NOMO-1 treated with dmso at 0.1 percent for 144 hours (cell line): ENCODE data around the gene ZFY.
"Not testable (repeated sequence)": the region's sequence is repeated elsewhere in the genome, so short reads cannot be mapped to it uniquely, and the experiment has no call there.

Source experiments
- DNase-seq: peaks from one replicate; lab custom pipeline; 2025; ENCODE audit not compliant: unreplicated experiment; lab: John Stamatoyannopoulos, UW

Gene ZFY

DNA sequence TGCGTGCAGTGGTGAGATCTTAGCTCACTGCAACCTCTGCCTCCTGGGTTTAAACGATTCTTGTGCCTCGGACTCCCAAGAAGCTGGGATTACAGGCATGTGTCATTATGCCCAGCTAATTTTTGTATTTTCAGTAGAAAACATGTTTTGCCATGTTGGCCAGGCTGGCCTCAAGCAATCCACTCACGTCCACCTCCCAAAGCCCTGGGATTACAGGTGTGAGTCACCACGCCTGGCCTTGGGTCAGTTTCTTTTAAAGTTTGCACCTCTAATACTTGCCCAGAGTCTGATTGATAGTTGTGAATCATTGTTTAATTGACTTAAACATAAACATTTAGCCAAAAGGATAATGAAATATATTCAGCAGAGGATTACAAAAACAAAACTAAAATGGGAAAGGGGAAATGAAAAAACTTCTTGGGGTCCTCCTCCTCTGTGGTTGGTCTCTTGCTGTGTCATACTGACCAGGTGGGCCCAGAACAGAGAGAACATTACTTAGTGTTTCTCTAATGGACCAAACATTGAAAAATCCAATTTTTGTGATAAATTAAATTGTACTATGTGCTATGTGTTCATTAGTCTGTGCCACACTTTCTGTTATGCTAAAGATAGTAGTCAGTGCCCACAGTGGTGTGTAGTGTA, 38.0 kb downstream of the ZFY start:
- no peak for DNase-seq

DNA sequence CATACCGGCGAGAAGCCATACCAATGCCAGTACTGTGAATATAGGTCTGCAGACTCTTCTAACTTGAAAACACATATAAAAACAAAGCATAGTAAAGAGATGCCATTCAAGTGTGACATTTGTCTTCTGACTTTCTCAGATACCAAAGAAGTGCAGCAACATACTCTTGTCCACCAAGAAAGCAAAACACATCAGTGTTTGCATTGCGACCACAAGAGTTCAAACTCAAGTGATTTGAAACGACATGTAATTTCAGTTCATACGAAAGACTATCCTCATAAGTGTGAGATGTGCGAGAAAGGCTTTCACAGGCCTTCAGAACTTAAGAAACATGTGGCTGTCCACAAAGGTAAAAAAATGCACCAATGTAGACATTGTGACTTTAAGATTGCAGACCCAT, 44.1 kb downstream of the ZFY start:
- no peak for DNase-seq

DNA sequence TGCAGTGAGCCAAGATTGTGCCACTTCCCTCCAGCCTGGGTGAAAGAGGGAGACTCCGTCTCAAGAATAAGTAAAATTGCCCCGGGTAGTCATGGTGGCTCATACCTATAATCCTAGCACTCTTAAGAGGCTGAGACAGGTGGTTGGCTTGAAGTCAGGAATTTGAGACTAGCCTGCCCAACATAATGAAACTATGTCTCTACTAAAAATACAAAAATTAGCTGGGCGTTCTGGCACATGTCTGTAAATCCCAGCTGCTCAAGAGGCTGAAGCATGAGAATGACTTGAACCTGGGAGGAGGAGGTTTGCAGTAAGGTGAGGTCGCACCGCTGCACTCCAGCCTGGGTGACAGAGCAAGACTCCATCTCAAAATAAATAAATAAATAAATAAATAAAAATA, 49.3 kb downstream of the ZFY start:
- no peak for DNase-seq

DNA sequence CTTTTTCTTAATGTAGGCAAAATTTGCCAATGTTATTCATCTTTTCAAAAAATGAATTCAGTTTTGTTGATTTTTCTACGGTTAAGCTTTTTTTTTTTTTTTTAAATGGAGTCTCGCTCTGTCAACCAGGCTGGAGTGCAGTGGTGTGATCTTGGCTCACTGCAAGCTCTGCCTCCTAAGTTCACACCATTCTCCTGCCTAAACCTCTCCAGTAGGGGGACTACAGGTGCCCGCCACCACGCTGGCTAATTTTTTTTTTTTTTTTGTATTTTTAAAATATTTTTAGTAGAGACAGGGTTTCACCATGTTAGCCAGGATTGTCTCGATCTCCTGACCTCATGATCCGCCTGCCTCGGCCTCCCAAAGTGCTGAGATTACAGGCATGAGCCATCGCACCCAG, 52.0 kb downstream of the ZFY start:
- not testable (repeated sequence) for DNase-seq

DNA sequence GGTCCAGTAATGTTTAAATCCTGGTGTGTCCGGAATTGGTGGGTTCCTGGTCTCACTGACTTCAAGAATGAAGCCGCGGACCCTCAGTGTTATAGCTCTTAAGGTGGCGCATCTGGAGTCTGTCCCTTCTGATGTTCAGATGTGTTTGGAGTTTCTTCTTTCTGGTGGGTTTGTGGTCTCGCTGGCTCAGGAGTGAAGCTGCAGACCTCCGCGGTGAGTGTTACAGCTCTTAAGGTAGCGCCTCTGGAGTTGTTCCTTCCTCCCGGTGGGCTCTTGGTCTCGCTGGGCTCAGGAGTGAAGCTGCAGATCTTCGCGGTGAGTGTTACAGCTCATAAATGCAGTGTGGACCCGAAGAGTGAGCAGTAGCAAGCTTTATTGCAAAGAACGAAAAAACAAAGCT, 62.2 kb downstream of the ZFY start:
- DNase-seq, result not testable (repeated sequence)

DNA sequence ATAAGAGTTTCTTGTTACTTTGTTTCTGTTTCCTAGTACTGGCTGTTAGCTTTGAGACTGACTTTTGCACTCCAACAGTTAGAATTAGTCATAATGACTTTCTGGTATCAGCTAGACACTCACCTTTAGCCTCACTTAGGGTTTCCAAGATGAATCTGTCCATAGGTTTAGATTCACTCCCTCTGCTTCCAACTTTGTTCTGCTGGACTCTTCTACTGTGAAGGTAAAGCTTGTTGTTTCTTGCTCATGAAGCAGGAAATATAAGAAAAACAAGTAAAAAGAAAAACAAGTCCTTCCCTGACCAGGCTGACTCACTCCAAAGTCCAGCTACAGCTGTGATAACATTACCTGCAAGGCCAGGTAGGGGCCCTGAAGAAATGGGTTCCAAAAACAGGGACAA, 67.0 kb downstream of the ZFY start:
- no peak for DNase-seq

DNA sequence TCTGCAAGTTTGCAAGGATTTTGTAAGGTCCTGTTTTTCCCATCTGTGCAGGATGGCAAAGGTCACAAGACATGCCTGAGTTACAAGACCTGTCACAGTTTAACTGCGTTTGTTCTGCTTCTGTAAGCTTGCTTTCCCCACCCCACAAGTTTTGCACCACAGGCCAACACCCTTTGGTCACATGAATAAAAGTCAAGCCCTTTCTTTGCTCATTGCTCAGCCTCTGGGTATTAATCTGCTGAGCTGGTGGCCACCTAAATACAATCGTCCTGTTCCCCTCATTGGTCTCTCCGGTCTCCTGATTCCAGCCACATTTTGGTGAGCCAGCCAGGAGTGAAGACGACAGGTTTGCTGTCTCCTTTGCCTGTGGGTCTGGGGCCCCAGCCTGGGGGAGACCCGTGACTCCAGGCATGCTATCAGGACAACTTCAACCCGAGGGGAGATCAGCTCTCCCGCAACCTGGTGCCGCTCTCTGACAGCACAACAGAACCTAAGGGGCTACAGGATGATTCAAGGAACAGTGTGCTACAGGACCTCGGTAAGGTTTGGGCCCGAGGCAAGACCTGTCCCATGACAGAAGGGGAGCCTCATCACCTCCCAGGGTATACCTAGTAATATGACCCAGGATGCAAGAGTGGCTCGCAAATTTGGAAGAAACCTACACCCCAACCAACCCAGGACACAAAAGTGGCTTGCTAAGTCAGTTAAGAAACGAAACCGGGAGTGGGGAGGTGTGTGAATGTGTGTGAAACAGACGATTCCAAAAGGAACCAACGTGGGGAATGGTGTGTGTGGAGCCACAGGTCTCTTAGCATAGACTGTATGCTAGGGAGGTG, 67.7 kb downstream of the ZFY start:
- DNase-seq, result no peak

DNA sequence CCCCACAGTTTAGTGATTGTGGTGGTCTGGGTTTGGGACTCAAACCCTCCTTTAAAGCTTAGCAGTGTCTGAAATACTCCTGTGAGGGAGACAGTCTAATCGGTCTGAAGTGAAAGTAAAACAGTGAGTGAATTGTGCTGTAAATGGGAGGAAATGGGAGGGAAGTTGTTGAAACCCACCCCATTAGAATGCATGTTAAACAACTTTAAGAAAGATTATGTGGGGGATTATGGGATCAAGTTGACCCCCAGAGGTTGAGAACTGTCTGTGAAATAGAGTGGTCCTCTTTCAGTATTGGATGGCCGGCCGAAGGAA, 68.3 kb downstream of the ZFY start:
- DNase-seq, result no peak

DNA sequence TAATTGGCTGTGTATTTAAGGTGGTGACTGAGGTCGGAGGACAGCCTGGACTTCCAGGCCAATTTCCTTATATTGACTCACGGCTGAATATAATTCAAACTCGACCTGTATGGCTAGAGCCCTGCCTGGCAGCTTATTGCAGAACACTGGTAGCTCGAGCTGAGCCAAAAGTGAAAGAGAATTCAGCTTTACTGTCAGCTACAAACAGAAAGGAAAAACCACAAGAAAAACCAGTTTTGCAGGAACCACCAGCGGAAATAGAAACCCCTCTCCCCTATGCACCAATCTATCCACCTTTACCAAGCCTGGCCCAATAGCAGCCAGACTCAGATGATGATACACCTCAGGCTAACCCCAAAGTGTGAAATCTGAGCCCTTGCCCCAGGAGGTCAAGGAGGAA, 68.7 kb downstream of the ZFY start:
- DNase-seq, result no peak

DNA sequence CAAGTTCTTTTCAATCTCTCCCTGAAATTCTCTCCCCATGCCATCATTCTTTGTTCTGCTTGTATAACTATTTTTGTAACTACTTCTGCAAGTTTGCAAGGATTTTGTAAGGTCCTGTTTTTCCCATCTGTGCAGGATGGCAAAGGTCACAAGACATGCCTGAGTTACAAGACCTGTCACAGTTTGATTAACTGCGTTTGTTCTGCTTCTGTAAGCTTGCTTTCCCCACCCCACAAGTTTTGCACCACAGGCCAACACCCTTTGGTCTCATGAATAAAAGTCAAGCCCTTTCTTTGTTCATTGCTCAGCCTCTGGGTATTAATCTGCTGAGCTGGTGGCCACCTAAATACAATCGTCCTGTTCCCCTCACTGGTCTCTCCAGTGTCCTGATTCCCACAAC, 70.8 kb downstream of the ZFY start:
- not testable (repeated sequence) for DNase-seq

DNA sequence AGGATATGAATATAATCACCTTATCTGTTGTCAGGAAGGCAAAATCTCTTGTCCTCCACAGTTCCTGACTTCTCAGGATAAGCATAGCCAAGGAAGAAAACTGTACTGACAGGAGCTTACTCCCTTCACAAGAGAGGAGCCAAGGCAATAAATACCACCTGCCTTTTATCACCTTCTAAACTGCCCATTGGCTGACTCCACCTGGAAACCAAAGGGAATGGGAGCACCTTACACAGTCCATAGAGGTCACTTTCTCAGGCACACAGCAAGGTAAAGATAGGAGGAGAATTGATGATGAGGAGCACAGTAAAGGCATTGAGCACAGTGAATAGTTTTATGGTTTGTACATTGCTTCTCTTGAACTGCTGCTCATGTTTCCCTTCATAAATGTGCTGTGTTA, 72.8 kb downstream of the ZFY start:
- DNase-seq, result no peak

DNA sequence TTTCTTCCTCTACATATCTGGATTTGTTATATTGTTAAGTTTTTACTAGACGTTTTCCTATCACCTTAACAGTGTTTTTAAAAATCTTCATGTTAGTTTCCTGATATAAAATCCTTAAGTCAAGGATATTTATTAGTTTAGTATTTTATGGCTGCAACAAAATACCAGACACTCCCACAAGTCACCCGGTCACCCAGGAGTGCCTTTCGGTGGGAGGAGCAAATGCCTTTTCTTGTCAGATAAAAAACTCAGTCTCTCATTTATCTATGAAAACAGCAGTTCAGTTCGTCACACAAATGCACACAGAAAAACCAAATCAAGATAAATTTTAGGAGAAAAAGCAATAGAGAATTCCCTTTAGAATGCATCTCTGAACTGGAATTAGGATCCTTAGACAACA, 77.0 kb downstream of the ZFY start:
- no peak for DNase-seq

DNA sequence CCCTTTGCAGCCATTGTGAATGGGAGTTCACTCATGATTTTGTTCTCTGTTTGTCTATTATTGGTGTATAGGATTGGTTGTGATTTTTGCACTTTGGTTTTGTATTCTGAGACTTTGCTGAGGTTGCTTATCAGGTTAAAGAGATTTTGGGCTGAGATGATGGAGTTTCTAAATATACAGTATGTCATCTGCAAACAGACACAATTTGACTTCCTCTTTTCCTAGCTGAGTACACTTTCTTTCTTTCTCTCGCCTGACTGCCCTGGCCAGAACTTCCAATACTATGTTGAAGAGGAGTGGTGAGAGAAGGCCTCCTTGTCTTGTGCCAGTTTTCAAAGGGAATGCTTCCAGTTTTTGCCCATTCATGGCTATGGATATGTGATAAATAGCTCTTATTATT, 81.4 kb downstream of the ZFY start:
- DNase-seq, result no peak

DNA sequence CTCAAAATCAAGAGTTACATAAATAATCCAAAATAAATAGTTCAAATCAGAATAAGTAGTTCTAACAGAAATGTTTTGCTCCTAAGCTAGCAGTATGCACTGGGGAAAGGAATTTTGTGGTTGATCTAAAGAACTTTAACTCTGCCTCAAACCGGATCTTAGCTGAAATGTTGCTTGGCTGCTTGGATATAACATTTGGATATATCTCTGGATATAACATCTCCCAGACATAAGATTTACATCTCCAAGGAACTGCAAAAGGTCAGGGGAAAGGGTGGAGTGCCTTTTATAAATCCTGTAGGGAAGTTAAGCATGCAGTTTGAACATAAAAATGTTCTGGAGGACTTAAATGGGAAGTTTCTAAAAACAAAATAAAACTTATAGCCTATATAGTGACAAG, 83.4 kb downstream of the ZFY start:
- no peak for DNase-seq

DNA sequence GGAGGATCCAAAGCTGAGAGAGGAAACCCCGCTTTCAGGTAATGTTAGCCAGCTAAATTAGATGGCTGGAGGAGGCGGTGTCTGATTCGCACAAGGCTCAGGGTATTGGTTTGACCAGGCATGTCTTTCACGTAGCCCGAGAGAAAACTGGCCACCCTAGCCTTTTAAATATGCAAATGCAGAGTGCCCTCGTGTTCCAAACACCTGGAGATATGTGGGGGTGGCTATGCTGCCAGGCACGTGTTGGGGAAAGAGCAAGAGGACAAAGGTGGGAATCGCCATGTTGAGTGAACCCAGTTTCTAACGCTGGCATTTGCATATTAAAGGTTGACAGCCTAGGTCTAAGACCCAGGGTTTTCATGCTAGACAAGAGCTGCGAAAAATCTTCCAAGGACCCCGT, 84.4 kb downstream of the ZFY start:
- DNase-seq, result no peak

DNA sequence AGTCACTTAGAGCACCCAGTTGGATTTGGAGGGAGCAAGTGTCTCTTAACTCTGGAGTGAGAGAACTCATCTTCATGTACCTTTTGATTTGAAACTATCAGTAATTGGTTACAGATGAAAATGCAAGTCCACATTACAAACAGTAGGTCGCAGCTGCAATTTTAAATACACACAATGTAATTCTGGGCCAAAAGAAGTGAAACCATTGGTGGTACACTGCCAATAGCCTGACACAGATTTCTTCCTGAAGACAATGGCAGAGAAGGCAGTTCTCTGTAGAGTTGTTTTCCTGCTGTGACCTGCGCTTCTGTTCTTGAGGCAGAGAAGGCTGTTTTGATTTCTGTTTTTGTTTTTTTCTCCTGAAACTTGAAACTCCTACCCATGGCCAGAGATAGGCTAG, 86.0 kb downstream of the ZFY start:
- DNase-seq, result no peak

DNA sequence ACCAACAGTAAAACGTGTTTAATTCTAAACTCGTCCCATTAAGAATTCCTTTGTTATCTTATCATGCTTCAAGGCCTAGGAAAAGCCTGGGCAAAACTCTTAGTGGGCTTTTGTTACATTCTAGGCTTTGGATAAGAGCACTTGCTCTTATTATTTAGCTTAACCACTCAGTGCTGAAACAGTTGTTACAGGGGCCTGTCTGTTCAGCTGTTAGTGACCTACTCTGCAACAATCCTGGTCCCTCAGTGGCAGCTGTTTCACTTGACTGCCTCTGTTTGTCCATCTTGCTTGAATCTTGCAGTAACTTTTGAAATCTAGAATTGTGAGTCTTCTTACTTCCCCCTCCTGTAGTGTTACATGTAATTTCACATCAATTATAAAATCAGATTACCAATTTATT, 88.4 kb downstream of the ZFY start:
- DNase-seq, result no peak

DNA sequence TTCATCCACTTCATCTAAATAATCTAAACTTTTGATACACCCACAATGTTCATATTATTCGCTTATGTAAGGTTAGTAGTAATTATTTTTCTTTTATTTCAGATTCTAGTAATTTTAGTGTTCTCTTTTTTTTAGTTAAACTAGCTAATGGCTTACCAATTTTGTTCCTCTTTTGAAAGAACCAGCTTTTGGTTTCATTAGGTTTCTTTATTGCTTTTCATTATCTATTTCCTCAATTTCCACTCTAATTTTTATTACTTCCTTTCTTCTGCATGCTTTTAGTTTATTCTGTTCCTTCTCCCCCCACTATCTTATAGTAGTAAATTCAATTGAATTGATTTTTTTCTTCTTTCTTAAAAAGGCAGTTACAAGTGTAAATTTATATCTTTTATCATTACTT, 90.2 kb downstream of the ZFY start:
- no peak for DNase-seq
